ENCODE data around the gene MGAT3. TPM values are rescaled to one million over a fixed set of nuclear protein-coding genes. Genes with fewer than 3 reads are reported as not detected.

Gene MGAT3
- total and polyA plus RNA-seq, 2 donors (not counting 3 experiments of a cell fraction or from before 2014, with no cell fraction given), result not detected

DNA sequence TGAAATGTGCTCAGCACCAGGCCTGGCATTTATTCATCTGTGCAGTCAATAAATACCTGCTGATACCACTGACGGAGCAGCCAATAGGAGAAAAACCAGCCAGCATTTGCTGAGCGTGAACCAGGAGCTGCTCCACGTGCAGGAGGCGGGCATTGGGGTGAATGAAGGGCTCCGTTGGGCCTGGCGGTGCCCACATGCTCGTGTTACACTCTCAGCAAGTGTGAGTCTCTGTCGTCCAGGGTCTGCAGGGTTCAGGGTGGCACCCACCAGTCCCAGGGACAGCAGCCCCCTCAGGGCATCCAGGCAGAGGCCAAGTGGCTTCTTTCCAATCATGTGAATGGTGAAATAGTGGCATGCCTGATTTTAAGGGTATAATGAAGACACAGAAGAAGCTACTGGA lies 79.9 kb downstream of the MGAT3 start:
- no peaks in the 10 kb centered on the region for H3K9me1 ChIP-seq (replicated peaks; ENCODE audit: control insufficient read depth, extremely low read depth, insufficient read depth, low read length)
- ChIA-PET POLR2A (no interaction called here), CTCF (interaction anchor here (0.6 to 6.1 kb wide), 10 partner anchors 12 to 811 kb away, joined by 3 to 157 read pairs (median 4); no protein-coding TSS in a partner anchor)
- H3K27ac ChIP-seq (ENCODE audit: insufficient read depth, low read depth, low read length), result no peak overlapping the region
- TF ChIP-seq JUN (IDR thresholded peaks at IDR 0.05; ENCODE audit: borderline replicate concordance, insufficient read depth, insufficient read length, low read depth), result no peak
- TF ChIP-seq POLR2AphosphoS5 (IDR thresholded peaks at IDR 0.05; ENCODE audit: insufficient read depth, low read depth, low read length), result no peak
- TF ChIP-seq, protein P1, sequence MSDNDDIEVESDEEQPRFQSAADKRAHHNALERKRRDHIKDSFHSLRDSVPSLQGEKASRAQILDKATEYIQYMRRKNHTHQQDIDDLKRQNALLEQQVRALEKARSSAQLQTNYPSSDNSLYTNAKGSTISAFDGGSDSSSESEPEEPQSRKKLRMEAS (IDR thresholded peaks at IDR 0.05; ENCODE audit: insufficient read depth, insufficient read length), result no peak
- TF ChIP-seq MYC (IDR thresholded peaks at IDR 0.05; ENCODE audit: low read depth, low read length), result no peak
- no peak for TF ChIP-seq POLR2A (IDR thresholded peaks at IDR 0.05; ENCODE audit: low read depth, low read length)
- TF ChIP-seq, protein P2, sequence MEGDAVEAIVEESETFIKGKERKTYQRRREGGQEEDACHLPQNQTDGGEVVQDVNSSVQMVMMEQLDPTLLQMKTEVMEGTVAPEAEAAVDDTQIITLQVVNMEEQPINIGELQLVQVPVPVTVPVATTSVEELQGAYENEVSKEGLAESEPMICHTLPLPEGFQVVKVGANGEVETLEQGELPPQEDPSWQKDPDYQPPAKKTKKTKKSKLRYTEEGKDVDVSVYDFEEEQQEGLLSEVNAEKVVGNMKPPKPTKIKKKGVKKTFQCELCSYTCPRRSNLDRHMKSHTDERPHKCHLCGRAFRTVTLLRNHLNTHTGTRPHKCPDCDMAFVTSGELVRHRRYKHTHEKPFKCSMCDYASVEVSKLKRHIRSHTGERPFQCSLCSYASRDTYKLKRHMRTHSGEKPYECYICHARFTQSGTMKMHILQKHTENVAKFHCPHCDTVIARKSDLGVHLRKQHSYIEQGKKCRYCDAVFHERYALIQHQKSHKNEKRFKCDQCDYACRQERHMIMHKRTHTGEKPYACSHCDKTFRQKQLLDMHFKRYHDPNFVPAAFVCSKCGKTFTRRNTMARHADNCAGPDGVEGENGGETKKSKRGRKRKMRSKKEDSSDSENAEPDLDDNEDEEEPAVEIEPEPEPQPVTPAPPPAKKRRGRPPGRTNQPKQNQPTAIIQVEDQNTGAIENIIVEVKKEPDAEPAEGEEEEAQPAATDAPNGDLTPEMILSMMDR (IDR thresholded peaks at IDR 0.05; ENCODE audit: extremely low read depth in 1 of 2, insufficient read depth in 1 of 2, low read depth in 1 of 2, low read length in 2 of 2), result no peak
- no peak overlapping the region for H2AFZ ChIP-seq (ENCODE audit: low read depth, low read length)
- FAIRE-seq, result no peak
- peaks cover 7% of the 10 kb centered on the region for H3K79me2 ChIP-seq (ENCODE audit: control insufficient read depth, insufficient read depth, low read length)
- H4K20me1 ChIP-seq (replicated peaks; ENCODE audit: control insufficient read depth, extremely low read depth, insufficient read depth, low read length), result no peaks in the 10 kb centered on the region
- no peak overlapping the region for H3K4me2 ChIP-seq (ENCODE audit: insufficient read depth, low read length)
- no peak overlapping the region for H3K9ac ChIP-seq (replicated peaks; ENCODE audit: extremely low read depth, insufficient read depth, low read length)
- no peaks in the 10 kb centered on the region for H3K27me3 ChIP-seq (ENCODE audit: control insufficient read depth in 2 of 2, insufficient read depth in 2 of 2, low read length in 2 of 2)
- intact Hi-C loops (cut with micrococcal nuclease) (no loop called here), dilution Hi-C loops (cut with MboI; ENCODE audit: extremely low pct_ligation_motif_present, low sequenced_read_pairs) (no loop called here)
- H3K4me3 ChIP-seq (replicated peaks in 1 of 3; ENCODE audit: insufficient read depth in 1 of 3, low read depth in 1 of 3, low read length in 3 of 3), result no peak overlapping the region
- H3K36me3 ChIP-seq (ENCODE audit: control insufficient read depth in 2 of 2, extremely low read depth in 1 of 2, insufficient read depth in 2 of 2, low read length in 2 of 2), result no peaks in the 10 kb centered on the region
- BruUV-seq (replicated peaks), result no TSS peak
- H3K9me3 ChIP-seq (replicated peaks; ENCODE audit: control insufficient read depth, insufficient read depth, low read length), result no peaks in the 10 kb centered on the region
- no peak for DNase-seq (ENCODE audit: low read depth, low spot score)
- peaks cover 7% of the 10 kb centered on the region for H3K4me1 ChIP-seq (ENCODE audit: control insufficient read depth, extremely low read depth, insufficient read depth, low read length)

DNA sequence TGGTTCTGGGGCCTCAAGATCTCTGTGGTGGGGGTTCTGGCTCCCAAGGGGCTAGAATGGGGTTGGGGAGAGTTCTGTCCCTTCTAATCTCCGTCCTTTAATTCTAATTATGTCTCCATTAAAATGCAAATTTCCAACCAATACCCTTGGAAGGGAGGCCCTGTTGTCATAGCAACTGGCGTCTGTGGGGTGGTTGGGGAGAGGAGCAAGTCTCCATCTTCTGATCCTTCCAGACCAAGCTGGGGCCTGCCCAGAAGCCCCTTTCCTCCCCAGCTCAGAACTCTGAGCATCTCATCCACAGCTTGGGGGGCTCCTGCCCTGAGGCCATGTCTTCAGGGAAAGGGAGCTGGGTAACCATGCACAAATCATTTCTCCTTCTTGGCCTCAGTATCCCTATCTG lies 81.2 kb downstream of the MGAT3 start:
- no TSS peak for BruUV-seq (replicated peaks)

More for the DNA sequence above, 81.2 kb downstream of the MGAT3 start:
- Histone ChIP-seq H3K9me1 (replicated peaks; ENCODE audit: control insufficient read depth, extremely low read depth, insufficient read depth, low read length) (no peaks in the 10 kb centered on the region), H4K20me1 (replicated peaks; ENCODE audit: control insufficient read depth, extremely low read depth, insufficient read depth, low read length) (no peaks in the 10 kb centered on the region), H3K4me1 (ENCODE audit: control insufficient read depth, extremely low read depth, insufficient read depth, low read length) (peaks cover 1% of the 10 kb centered on the region), H3K27ac (ENCODE audit: insufficient read depth, low read depth, low read length) (no peak overlapping the region), H3K4me3 (replicated peaks in 1 of 3; ENCODE audit: insufficient read depth in 1 of 3, low read depth in 1 of 3, low read length in 3 of 3) (no peak overlapping the region), H3K36me3 (ENCODE audit: control insufficient read depth in 2 of 2, extremely low read depth in 1 of 2, insufficient read depth in 2 of 2, low read length in 2 of 2) (no peaks in the 10 kb centered on the region), H3K9ac (replicated peaks; ENCODE audit: extremely low read depth, insufficient read depth, low read length) (no peak overlapping the region), H2AFZ (ENCODE audit: low read depth, low read length) (no peak overlapping the region), H3K9me3 (replicated peaks; ENCODE audit: control insufficient read depth, insufficient read depth, low read length) (no peaks in the 10 kb centered on the region), H3K27me3 (ENCODE audit: control insufficient read depth in 2 of 2, insufficient read depth in 2 of 2, low read length in 2 of 2) (no peaks in the 10 kb centered on the region), H3K4me2 (ENCODE audit: insufficient read depth, low read length) (no peak overlapping the region), H3K79me2 (ENCODE audit: control insufficient read depth, insufficient read depth, low read length) (no peaks in the 10 kb centered on the region)
- intact Hi-C loops (cut with micrococcal nuclease), result no loop called here
- FAIRE-seq (no peak), DNase-seq (ENCODE audit: low read depth, low spot score) (no peak)
- CTCF ChIA-PET, result interaction anchor here (1.1 to 6.1 kb wide), 6 partner anchors 11 to 499 kb away, joined by 3 to 62 read pairs (median 5); no protein-coding TSS in a partner anchor
- TF ChIP-seq GATA2 (IDR thresholded peaks at IDR 0.05; ENCODE audit: insufficient read depth, insufficient read length, low read depth, low read length) (no peak), JUN (IDR thresholded peaks at IDR 0.05; ENCODE audit: borderline replicate concordance, insufficient read depth, insufficient read length, low read depth) (no peak)
- TF ChIP-seq, protein P2 (IDR thresholded peaks at IDR 0.05; ENCODE audit: extremely low read depth in 1 of 2, insufficient read depth in 1 of 2, low read depth in 1 of 2, low read length in 2 of 2), result no peak
- dilution Hi-C loops (cut with MboI; ENCODE audit: extremely low pct_ligation_motif_present, low sequenced_read_pairs), result no loop called here
- POLR2A ChIA-PET, result no interaction called here

All from endothelial cell of umbilical vein (primary cell).